GM21528 (cell line): ENCODE data around the gene PHRF1.

Source experiments
- ATAC-seq: cut with Tn5 transposase; IDR thresholded peaks from one replicate; pipeline ENCODE4 v1.9.1; 2021; ENCODE audit warnings: mild to moderate bottlenecking, moderate library complexity; ENCODE audit not compliant: unreplicated experiment, low FRiP score

PHRF1 gene

GRCh38 chr11:595400-595799 is 19.1 kb downstream of the PHRF1 start:
- ATAC-seq, result no peak

GRCh38 chr11:596374-596773 is 20.1 kb downstream of the PHRF1 start:
- ATAC-seq, result no peak

- ATAC-seq, result no peak
These were observed 21.0 kb downstream of the PHRF1 start for GRCh38 chr11:597166-597725.

GRCh38 chr11:598005-598680 is 21.9 kb downstream of the PHRF1 start:
- ATAC-seq, result no peak

- no peak for ATAC-seq
These were observed 25.4 kb downstream of the PHRF1 start for GRCh38 chr11:601573-602245.

GRCh38 chr11:603154-603553 is 26.9 kb downstream of the PHRF1 start:
- no peak for ATAC-seq

- ATAC-seq, result no peak
These were observed 29.2 kb downstream of the PHRF1 start for GRCh38 chr11:605286-606129.

GRCh38 chr11:606245-606644 is 30.0 kb downstream of the PHRF1 start:
- no peak for ATAC-seq

GRCh38 chr11:607020-607780 is 30.9 kb downstream of the PHRF1 start:
- ATAC-seq, result no peak

GRCh38 chr11:607971-608659 is 31.8 kb downstream of the PHRF1 start:
- no peak for ATAC-seq

- no peak for ATAC-seq
These were observed 32.6 kb downstream of the PHRF1 start for GRCh38 chr11:608791-609251.

GRCh38 chr11:609341-609811 is 33.1 kb downstream of the PHRF1 start:
- ATAC-seq, result no peak

- no peak for ATAC-seq
These were observed 34.0 kb downstream of the PHRF1 start for GRCh38 chr11:610146-610801.

GRCh38 chr11:611001-611996 is 35.0 kb downstream of the PHRF1 start:
- ATAC-seq, result no peak

GRCh38 chr11:612201-612960 is 36.1 kb downstream of the PHRF1 start:
- ATAC-seq, result no peak

- ATAC-seq, result no peak
These were observed 36.7 kb downstream of the PHRF1 start for GRCh38 chr11:612961-613300.

- ATAC-seq, result no peak
These were observed 37.2 kb downstream of the PHRF1 start for GRCh38 chr11:613369-613968.
